NCI-H774 (cell line): ENCODE measurements around the gene CHID1.

ENCODE experiments used
- DNase-seq: peaks from one replicate; lab custom pipeline; 2025; lab: John Stamatoyannopoulos, UW

CHID1 gene

GRCh38 chr11:910589-911030, at the start of gene CHID1:
TSS of gene CHID1 (minus strand) at chr11:910810. CDS start at chr11:904816, 5,994 bp downstream.
- peak; percentile 79 for DNase-seq

GRCh38 chr11:959608-960007, 49.0 kb upstream of the CHID1 start:
- DNase-seq, result no peak

- DNase-seq, result no peak
Measured at GRCh38 chr11:959027-959426, 48.4 kb upstream of the CHID1 start.

GRCh38 chr11:958101-958500, 47.5 kb upstream of the CHID1 start:
- DNase-seq, result no peak

- DNase-seq, result no peak
Measured at GRCh38 chr11:957212-957920, 46.8 kb upstream of the CHID1 start.

GRCh38 chr11:955154-956063, 44.8 kb upstream of the CHID1 start:
- no peak for DNase-seq

- DNase-seq, result no peak
Measured at GRCh38 chr11:954392-955153, 44.0 kb upstream of the CHID1 start.

- DNase-seq, result no peak
Measured at GRCh38 chr11:953512-953911, 42.9 kb upstream of the CHID1 start.

- no peak for DNase-seq
Measured at GRCh38 chr11:952406-953385, 42.1 kb upstream of the CHID1 start.

- DNase-seq, result no peak
Measured at GRCh38 chr11:951507-951906, 40.9 kb upstream of the CHID1 start.

GRCh38 chr11:947744-948143, 37.1 kb upstream of the CHID1 start:
- no peak for DNase-seq

- DNase-seq, result no peak
Measured at GRCh38 chr11:945986-946385, 35.4 kb upstream of the CHID1 start.

- no peak for DNase-seq
Measured at GRCh38 chr11:944711-945470, 34.3 kb upstream of the CHID1 start.

GRCh38 chr11:942823-943222, 32.2 kb upstream of the CHID1 start:
- no peak for DNase-seq

- no peak for DNase-seq
Measured at GRCh38 chr11:940496-941135, 30.0 kb upstream of the CHID1 start.

- no peak for DNase-seq
Measured at GRCh38 chr11:937841-938261, 27.2 kb upstream of the CHID1 start.

GRCh38 chr11:936199-936598, 25.6 kb upstream of the CHID1 start:
- DNase-seq, result no peak

- no peak for DNase-seq
Measured at GRCh38 chr11:934527-934926, 23.9 kb upstream of the CHID1 start.

GRCh38 chr11:933936-934335, 23.3 kb upstream of the CHID1 start:
- DNase-seq, result no peak
